ENCODE results near the gene GLO1. TPM values are rescaled to one million over a fixed set of nuclear protein-coding genes. Genes with fewer than 3 reads are reported as not detected.

Gene GLO1
- total RNA-seq, 1 donor, result 150 TPM

GRCh38 chr6:38722038-38722437 is 19.1 kb upstream of the GLO1 start:
- no peak for DNase-seq (ENCODE audit: low read depth)
- TF ChIP-seq CTCF (IDR thresholded peaks at IDR 0.05; ENCODE audit: insufficient read depth, low read length), result no peak

GRCh38 chr6:38720295-38720694 is 17.4 kb upstream of the GLO1 start:
- TF ChIP-seq CTCF (IDR thresholded peaks at IDR 0.05; ENCODE audit: insufficient read depth, low read length), result no peak
- DNase-seq (ENCODE audit: low read depth), result no peak
- H3K4me3 ChIP-seq (ENCODE audit: low read depth, low read length), result no peak overlapping the region

More at GRCh38 chr6:38722038-38722437, 19.1 kb upstream of the GLO1 start:
- H3K4me3 ChIP-seq (ENCODE audit: low read depth, low read length), result no peak overlapping the region

- no peak overlapping the region for H3K4me3 ChIP-seq (ENCODE audit: low read depth, low read length)
- DNase-seq (ENCODE audit: low read depth), result no peak
- TF ChIP-seq CTCF (IDR thresholded peaks at IDR 0.05; ENCODE audit: insufficient read depth, low read length), result no peak
Observed at GRCh38 chr6:38719358-38719757, 16.4 kb upstream of the GLO1 start.

GRCh38 chr6:38716825-38717224 is 13.9 kb upstream of the GLO1 start:
- TF ChIP-seq CTCF (IDR thresholded peaks at IDR 0.05; ENCODE audit: insufficient read depth, low read length), result no peak
- no peak for DNase-seq (ENCODE audit: low read depth)
- H3K4me3 ChIP-seq (ENCODE audit: low read depth, low read length), result no peak overlapping the region

GRCh38 chr6:38715016-38715689 is 12.2 kb upstream of the GLO1 start, which contains the start of gene DNAH8:
TSS of gene DNAH8 (plus strand) at chr6:38715311. CDS start at chr6:38722810, 7,499 bp downstream.
- peak within 1 kb of the TSS; percentile 50 for H3K4me3 ChIP-seq (ENCODE audit: low read depth, low read length)
- no peak for TF ChIP-seq CTCF (IDR thresholded peaks at IDR 0.05; ENCODE audit: insufficient read depth, low read length)
- no peak for DNase-seq (ENCODE audit: low read depth)

GRCh38 chr6:38714239-38715015 is 11.5 kb upstream of the GLO1 start:
- no peak for TF ChIP-seq CTCF (IDR thresholded peaks at IDR 0.05; ENCODE audit: insufficient read depth, low read length)
- H3K4me3 ChIP-seq (ENCODE audit: low read depth, low read length), result no peak overlapping the region
- peak; percentile 23 for DNase-seq (ENCODE audit: low read depth)
